SKM-1 treated with dmso at 0.1 percent for 144 hours (cell line): ENCODE results near the gene PCGF3.
"Not testable (repeated sequence)": the region's sequence is repeated elsewhere in the genome, so short reads cannot be mapped to it uniquely, and the experiment has no call there.

Source experiments
- DNase-seq: peaks from one replicate; lab custom pipeline; 2025; ENCODE audit not compliant: unreplicated experiment; lab: John Stamatoyannopoulos, UW

PCGF3 gene

DNA sequence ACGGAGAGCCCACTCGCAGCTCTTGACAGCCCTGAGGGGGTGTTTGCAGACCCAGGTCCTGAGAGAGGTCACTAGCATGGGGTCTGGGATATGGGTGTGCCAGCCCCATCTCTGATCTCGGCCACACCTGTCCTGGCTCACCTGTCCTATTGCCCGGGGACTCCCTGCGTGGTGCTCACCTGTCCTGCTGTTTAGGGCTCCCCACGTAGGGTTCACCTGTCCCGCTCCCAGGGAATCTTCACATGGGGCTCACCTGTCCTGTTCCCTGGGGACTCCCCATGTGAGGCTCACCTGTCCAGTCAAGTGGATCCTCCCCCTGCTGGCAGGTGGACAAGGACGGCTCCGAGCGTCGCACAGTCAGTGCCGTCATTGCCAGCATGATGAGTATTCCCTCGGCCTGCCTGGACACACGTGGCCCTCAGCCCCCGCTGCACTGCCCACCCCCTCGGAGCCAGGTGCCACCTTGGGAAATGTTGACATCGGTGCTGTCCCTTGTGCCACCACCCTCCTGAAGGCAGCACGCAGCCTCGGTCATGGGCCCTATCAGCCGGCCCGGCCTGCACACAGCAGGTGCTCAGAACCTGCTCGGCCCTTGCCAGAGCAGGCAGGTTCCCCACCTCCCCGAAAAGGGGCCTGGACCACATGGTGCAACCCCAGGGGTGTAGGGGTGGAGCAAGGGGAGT, 23.0 kb upstream of the PCGF3 start:
- DNase-seq = no peak

- DNase-seq = no peak
Measured at GRCh38 chr4:683247-683897, 22.3 kb upstream of the PCGF3 start.

- DNase-seq = peak; percentile 72
Measured at GRCh38 chr4:683982-684622, 21.5 kb upstream of the PCGF3 start.

DNA sequence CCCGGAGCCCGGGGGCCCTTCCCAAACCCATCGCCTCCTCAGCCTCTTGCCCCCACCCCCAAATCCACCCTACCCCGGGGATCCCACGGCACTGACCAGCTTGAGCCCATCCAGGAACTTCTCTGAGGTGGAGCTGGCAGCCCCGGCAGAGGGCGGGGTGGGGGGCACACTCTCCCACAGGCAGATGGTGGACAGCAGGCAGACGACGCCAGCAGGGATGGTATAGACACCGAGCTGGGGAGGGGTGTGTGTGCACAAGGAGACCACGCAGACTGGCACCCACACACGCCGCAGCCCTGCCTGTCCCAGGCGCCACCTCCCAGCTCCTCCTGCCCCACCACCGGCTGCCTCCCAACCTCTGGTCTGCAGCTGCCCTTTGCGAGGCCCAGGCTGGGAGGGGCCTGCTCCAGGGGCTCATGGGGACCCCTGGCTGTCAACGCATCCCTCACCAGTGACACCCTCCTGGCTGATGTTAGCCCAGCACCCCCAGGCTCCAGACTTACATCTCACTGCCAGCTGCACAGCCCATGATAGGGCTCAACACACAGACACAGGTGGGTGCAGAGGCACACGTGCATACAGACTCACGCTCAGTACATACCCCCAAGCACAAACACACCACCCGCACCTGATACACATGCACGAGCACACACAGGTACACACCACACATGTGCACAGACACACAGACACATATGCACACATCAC, 20.9 kb upstream of the PCGF3 start:
- no peak for DNase-seq

- no peak for DNase-seq
Measured at GRCh38 chr4:685679-686412, 19.8 kb upstream of the PCGF3 start.

DNA sequence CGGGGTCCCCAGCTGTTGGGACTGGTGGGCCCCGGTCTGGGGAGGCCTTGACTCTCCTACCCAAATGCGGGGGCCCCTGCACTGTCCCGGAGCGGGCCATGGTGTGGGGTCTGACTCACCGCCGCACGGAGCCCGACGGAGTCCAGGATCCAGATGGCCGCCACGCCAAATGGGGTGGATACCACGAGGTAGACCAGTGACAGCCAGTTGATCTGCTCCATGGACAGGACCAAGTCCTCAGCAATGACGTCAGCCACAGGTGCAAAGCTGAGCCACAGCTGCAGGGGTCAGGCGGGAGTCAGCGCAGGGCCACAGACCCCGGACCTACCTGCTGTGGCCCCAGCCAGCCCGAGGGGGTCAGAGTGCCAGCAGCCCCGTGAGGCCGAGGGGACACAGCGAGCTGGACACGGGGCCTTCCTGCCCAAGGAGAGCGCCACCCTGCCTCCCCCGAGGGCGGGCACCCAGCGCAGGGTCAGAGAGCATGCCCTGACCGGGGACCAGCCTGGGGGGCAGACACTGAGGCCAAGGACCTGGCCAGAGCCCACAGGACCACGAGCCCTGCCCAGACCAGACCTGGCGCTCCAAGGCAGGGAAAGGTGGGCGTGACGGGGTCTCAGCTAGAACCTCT, 19.1 kb upstream of the PCGF3 start:
- DNase-seq = no peak

GRCh38 chr4:687048-687970, 18.3 kb upstream of the PCGF3 start:
- DNase-seq = peak; percentile 93

DNA sequence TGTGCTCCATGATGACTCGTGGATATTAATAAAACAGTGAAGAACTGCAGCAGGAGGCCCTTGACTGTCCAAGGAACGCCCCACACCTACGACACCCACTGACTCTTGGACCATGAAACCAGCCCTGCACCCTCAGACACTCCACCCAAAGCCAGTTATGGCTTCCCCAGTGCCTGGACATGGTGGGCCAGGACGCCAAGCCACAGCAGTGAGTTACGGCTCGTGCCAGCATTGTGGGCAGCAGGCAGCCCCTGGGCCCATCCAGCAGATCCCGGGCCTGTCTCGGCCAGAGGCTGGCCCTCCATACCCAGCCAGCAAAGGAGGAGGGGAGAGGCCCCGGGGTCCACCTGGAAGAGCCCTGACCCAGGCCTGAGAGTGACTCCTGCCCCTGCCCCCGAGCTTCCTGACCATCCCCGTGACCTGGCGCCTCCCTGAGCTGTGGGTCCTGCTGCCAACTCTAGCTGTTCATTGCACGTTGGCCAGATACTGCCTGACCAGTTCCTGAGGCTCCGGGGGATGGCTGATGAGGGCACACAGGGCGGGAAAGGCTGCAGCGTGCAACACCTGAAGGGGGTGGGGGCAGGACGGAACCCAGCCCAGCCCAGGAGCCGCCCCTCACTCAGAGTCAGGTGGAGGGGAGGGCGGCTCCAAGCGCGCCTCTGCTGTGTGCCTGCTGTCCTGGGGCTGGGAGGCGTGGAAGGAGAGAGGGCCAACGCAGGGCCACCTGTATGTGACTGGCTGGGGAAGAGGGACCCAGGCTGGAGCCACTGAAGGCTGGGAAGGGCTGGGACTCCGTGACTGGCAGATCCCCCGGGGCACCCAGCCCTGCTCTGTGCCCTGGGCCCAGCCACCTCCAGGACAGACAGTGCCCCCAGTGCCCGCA, 17.4 kb upstream of the PCGF3 start:
- no peak for DNase-seq

DNA sequence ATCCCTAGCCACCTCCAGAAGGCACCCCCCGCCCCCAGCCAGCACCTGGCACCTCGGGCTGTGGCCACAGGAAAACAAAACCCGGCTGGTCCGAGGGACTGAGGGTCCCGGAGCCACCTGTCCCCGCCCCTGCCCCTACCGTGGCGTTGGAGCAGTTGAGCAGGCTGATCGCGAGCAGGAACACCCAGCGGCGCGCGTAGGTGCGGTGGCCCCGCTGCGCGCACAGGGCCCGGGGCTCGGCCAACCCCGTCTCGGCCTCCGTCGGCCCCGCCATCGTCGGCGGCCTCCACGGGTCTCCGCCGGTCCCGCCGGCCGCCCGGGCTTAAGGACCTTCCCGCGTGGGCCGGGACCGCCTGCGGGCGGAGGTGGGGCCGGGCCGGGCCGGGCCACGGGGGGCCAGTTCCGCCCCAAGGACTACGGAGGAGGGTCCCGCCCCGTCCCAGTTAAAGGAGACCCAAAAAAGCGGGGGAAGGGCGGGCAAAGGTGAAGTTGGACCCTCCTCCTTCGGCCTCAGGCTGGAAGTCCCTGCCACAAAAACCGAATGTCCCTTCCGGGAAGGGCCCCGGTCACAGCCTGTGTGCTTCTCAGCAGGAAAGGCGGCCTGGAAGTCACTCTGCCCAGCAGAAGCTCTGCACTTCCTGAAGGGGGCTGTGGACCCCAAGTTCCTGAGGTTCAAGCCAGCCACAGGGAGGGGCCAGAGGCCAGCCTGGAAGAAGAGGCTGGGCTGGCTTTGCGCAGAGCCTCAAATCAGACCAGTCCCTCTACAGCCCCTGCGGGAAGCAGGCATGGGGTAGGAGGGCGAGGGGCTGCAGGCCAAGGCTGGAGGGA, 16.6 kb upstream of the PCGF3 start, which contains the start of gene SLC49A3:
TSS of gene SLC49A3 (minus strand) at position 298 of the 828 bp plus-strand sequence. CDS start at position 274, 24 bp downstream.
- DNase-seq = no peak

DNA sequence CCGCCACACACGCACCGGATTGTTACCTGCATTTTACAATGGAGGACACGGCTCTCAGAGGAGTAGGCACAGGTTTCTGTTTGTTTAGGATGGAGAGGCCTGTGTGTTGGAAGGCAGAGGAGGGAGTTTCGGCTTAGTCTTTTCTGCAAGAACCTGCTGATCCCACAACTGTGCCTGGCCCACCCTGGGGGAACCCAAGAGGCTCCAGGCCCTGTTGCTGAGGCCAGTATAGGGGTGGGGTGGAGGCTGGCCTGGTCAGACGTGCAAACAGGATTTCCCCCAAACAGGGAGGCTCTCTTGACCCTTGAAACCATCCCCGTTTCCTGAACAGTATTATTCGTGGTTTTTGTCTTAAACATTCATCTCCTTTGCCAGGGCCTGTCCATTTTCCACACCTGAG, 15.9 kb upstream of the PCGF3 start:
- no peak for DNase-seq

DNA sequence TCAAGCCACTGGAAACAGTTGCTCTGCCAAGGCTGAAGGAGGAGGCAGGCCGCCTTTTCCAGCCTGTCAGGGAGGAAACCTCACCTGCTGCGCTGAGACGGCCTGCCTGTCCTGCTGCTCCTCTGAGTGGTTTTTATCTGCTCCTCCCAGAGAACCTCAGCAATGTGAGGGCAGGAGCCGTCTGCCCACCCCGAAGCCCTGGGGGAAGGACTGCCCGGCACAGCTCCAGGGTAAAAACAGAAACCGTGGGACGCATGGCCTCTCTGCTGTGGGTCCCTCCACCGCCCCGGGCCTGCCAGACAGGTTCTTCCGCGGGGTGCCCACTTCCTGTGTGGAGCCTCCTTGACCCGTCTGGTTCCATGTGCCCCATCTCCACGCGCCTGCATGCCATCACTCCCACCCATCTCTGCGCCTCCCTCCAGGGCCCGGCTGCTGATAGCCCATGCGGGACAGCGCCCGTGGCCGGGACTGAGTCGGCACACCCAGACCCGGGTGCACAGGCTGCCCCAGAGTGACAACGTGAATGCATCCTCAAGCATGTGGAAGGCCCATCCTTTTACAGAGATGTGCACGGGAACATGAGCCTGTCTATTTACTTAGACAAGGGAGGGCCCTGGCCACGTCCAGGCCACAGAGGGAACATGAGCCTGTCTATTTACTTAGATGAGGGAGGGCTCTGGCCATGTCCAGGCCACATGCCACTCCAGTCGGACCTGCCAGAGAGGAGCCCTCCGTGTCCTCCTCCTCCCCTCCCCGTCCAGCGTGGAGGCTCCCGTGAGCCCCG, 12.7 kb upstream of the PCGF3 start:
- no peak for DNase-seq

DNA sequence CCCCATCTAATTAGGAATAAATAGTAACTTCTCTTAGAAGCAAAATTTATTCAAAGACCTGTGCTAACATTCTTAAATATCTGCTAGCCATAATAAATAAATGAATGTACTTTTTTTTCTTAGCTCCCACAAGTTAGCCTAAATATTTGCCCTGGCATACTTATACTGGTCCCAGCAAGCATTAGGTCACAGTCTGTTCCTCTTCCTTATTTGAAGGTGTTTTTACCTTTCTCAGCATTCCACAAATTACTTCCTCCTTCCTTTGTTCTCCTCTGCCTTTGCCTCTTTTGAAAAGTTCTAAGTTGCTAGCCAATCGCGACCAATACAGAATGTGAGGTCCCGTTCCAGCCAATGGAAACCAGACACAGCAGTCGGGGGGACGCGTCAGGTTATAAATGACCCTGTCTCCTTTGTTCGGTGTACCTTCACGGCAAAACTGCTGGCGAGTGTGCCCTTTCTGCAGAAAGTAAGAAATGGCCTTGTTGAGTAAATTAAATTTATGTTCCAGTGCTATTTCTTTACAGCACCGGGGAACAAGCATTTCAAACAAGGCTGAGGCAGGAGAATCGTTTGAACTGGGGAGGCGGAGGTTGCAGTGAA, 11.2 kb upstream of the PCGF3 start:
- not testable (repeated sequence) for DNase-seq

GRCh38 chr4:699816-700580, 5.6 kb upstream of the PCGF3 start:
- no peak for DNase-seq

DNA sequence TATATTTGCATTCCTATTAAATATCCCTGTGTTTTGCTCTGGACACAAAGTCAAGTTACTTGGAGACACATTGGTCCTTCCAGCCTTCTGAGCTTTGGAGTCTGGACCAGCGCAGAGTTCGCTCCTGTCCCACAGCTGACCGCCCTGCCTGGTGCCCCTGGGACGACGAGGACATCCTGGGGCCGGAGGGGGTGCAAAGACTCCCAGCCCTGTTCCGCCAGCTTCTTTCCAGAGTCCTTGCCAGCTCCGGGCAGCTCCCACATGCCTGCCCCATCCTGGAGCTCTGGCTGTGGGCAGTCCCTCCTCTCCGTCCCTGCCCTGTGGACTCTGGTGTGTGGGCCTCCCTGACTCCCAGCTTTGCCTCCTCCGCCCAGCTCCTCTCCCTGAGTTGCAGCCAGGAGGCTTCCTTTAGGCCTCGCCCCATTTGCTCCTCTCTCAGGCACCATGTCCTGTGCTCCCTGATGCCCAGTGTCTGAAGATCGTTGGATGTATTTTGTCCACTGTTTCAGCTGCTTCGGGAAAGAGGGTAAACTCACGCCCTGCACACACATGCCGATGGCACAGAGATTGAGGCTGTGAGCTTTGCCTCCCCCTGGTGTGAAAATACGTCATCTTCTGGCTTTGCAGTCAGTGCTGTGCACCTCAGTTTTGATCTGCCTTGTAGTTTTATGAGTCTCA, 4.9 kb upstream of the PCGF3 start:
- no peak for DNase-seq

- no peak for DNase-seq
Measured at GRCh38 chr4:702618-703048, 3.0 kb upstream of the PCGF3 start.
